Measurements from ENCODE around the gene RPL3.
"Not testable (repeated sequence)": the region's sequence is repeated elsewhere in the genome, so short reads cannot be mapped to it uniquely, and the experiment has no call there.

RPL3 gene

GRCh38 chr22:39319284-39320022 lies at the start of gene RPL3:
Gene RPL3 (minus strand): TSS chr22:39319623. CDS start chr22:39319597, 26 bp downstream.
- peak; percentile 93 to 97 for DNase-seq (ENCODE audit: low read depth in 2 of 2)

- DNase-seq (ENCODE audit: low read depth in 2 of 2): no peak
Observed at GRCh38 chr22:39369186-39369585, 49.8 kb upstream of the RPL3 start.

- no peak for DNase-seq (ENCODE audit: low read depth in 2 of 2)
Observed at GRCh38 chr22:39368461-39368911, 49.1 kb upstream of the RPL3 start.

GRCh38 chr22:39367035-39367434 lies 47.6 kb upstream of the RPL3 start:
- DNase-seq (ENCODE audit: low read depth in 2 of 2): no peak

GRCh38 chr22:39365492-39365780 lies 46.0 kb upstream of the RPL3 start:
- DNase-seq (ENCODE audit: low read depth in 2 of 2): no peak

GRCh38 chr22:39364714-39365491 lies 45.5 kb upstream of the RPL3 start:
- DNase-seq (ENCODE audit: low read depth in 2 of 2): no peak

- DNase-seq (ENCODE audit: low read depth in 2 of 2): no peak
Observed at GRCh38 chr22:39363751-39364515, 44.5 kb upstream of the RPL3 start.

- no peak for DNase-seq (ENCODE audit: low read depth in 2 of 2)
Observed at GRCh38 chr22:39362932-39363331, 43.5 kb upstream of the RPL3 start.

- DNase-seq (ENCODE audit: low read depth in 2 of 2): no peak
Observed at GRCh38 chr22:39362271-39362670, 42.8 kb upstream of the RPL3 start.

GRCh38 chr22:39361496-39361895 lies 42.1 kb upstream of the RPL3 start:
- DNase-seq (ENCODE audit: low read depth in 2 of 2): no peak

- no peak for DNase-seq (ENCODE audit: low read depth in 2 of 2)
Observed at GRCh38 chr22:39360674-39361413, 41.4 kb upstream of the RPL3 start.

GRCh38 chr22:39360242-39360641 lies 40.8 kb upstream of the RPL3 start:
- DNase-seq (ENCODE audit: low read depth in 2 of 2): no peak

GRCh38 chr22:39359659-39360195 lies 40.3 kb upstream of the RPL3 start:
- no peak for DNase-seq (ENCODE audit: low read depth in 2 of 2)

GRCh38 chr22:39358197-39358596 lies 38.8 kb upstream of the RPL3 start:
- not testable (repeated sequence) for DNase-seq (ENCODE audit: low read depth in 2 of 2)

- DNase-seq (ENCODE audit: low read depth in 2 of 2): not testable (repeated sequence)
Observed at GRCh38 chr22:39357110-39358108, 38.0 kb upstream of the RPL3 start.

GRCh38 chr22:39356464-39356863 lies 37.0 kb upstream of the RPL3 start:
- DNase-seq (ENCODE audit: low read depth in 2 of 2): no peak

GRCh38 chr22:39355805-39356204 lies 36.4 kb upstream of the RPL3 start:
- not testable (repeated sequence) for DNase-seq (ENCODE audit: low read depth in 2 of 2)

- DNase-seq (ENCODE audit: low read depth in 2 of 2): no peak
Observed at GRCh38 chr22:39355080-39355479, 35.7 kb upstream of the RPL3 start.

- no peak for DNase-seq (ENCODE audit: low read depth in 2 of 2)
Observed at GRCh38 chr22:39353346-39353745, 33.9 kb upstream of the RPL3 start.

GRCh38 chr22:39352306-39352891 lies 33.0 kb upstream of the RPL3 start:
- no peak for DNase-seq (ENCODE audit: low read depth in 2 of 2)
